Gastroesophageal sphincter (tissue), 3 donors: ENCODE measurements around the gene MYH10.

Experiments
- CTCF ChIP-seq, 4 experiments: fragments of 200-600 bp in 2 of 4; fragments of 450-650 bp in 2 of 4; sonication (generic) in 1 of 4; IDR thresholded peaks; one replicate each; pipeline ENCODE4 v1.5.1; 2017 to 2019; ENCODE audit warnings: antibody characterized with exemption in 4 of 4, mild to moderate bottlenecking in 2 of 4, moderate library complexity in 2 of 4
- EP300 ChIP-seq: sonication (generic); formaldehyde crosslinking; IDR thresholded peaks from one replicate; pipeline ENCODE4 v1.6.1; 2017; ENCODE audit warnings: antibody characterized with exemption, mild to moderate bottlenecking

- TF ChIP-seq CTCF (IDR thresholded peaks at IDR 0.05) (no peak), EP300 (no peak)
Observed at GRCh38 chr17:8488901-8489300, 141.6 kb downstream of the MYH10 start.
